Measurements from ENCODE around the gene CCDC141. TPM values are rescaled to one million over a fixed set of nuclear protein-coding genes. Genes with fewer than 3 reads are reported as not detected.

The CCDC141 gene
- total and polyA plus RNA-seq, 2 experiments from 2014 or later = 3.0 to 7.2 TPM

DNA sequence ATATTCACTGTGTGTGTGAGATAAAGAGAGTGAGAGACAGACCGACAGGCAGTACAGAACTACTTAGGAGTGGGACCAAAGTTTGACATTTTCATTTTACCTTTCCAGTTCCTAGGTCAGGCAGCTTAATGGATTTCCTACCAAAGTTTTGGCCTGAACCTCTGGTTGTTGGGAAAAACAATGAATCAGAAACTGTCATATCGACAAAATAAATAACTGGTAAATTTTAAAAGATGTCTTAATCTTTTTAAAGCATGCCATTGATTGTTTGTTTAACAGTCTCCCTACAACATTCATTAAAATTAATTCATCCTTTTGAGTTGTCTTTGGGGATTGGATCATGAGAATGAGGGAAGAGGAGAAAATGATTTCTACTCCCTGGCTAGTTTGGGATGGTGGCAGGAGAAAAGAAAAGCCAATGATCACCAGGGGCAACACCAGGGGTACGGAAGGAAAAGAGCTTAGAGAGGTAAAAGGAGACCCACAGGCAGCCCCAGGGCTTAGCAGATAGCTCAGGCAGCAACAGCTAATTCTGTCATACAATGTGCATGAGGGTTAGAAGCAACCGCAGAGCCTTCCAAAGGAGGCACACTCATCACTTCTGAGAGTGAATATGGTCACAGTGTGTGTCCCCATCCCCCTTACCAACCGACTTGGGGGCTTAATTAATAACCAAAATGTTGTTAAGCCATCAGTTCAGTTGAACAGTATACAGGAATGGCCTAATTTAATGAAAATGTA, 98.5 kb downstream of the CCDC141 start:
- WGBS (ENCODE audit: low lambda C conversion rate, missing lambda C conversion rate) = 90% methylated on average over 5 of the region's 5 CpGs
- no peak overlapping the region for H3K27ac ChIP-seq
- no peak overlapping the region for H3K4me2 ChIP-seq
- DNase-seq (ENCODE audit: low spot score) = no peak
- TF ChIP-seq, protein P1, sequence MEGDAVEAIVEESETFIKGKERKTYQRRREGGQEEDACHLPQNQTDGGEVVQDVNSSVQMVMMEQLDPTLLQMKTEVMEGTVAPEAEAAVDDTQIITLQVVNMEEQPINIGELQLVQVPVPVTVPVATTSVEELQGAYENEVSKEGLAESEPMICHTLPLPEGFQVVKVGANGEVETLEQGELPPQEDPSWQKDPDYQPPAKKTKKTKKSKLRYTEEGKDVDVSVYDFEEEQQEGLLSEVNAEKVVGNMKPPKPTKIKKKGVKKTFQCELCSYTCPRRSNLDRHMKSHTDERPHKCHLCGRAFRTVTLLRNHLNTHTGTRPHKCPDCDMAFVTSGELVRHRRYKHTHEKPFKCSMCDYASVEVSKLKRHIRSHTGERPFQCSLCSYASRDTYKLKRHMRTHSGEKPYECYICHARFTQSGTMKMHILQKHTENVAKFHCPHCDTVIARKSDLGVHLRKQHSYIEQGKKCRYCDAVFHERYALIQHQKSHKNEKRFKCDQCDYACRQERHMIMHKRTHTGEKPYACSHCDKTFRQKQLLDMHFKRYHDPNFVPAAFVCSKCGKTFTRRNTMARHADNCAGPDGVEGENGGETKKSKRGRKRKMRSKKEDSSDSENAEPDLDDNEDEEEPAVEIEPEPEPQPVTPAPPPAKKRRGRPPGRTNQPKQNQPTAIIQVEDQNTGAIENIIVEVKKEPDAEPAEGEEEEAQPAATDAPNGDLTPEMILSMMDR (IDR thresholded peaks at IDR 0.05; ENCODE audit: poor library complexity) = no peak
- TF ChIP-seq EZH2 (IDR thresholded peaks at IDR 0.05; ENCODE audit: borderline replicate concordance) = no peak
- no peak for TF ChIP-seq EZH2phosphoT487 (IDR thresholded peaks at IDR 0.05; ENCODE audit: low read depth, severe bottlenecking, unreplicated experiment)
- no peak overlapping the region for H3K4me3 ChIP-seq
- H3K9me2 ChIP-seq (replicated peaks; ENCODE audit: insufficient read depth) = no peaks in the 10 kb centered on the region
- H3K4me1 ChIP-seq (ENCODE audit: insufficient read depth) = no peaks in the 10 kb centered on the region
- no peaks in the 10 kb centered on the region for H3K9me3 ChIP-seq (ENCODE audit: low read depth)
- H3K27me3 ChIP-seq = no peaks in the 10 kb centered on the region
- H3K36me3 ChIP-seq (replicated peaks; ENCODE audit: insufficient read depth, low read depth) = no peaks in the 10 kb centered on the region
- H4K20me1 ChIP-seq (ENCODE audit: insufficient read depth, poor library complexity, severe bottlenecking) = no peaks in the 10 kb centered on the region
- H2AFZ ChIP-seq = no peak overlapping the region
- no peaks in the 10 kb centered on the region for H3K79me2 ChIP-seq

- WGBS (ENCODE audit: low lambda C conversion rate, missing lambda C conversion rate) = 85% methylated on average over 4 of the region's 4 CpGs
- no peaks in the 10 kb centered on the region for H3K79me2 ChIP-seq
- no peak overlapping the region for H3K4me3 ChIP-seq
- no peaks in the 10 kb centered on the region for H3K4me1 ChIP-seq (ENCODE audit: insufficient read depth)
- H4K20me1 ChIP-seq (ENCODE audit: insufficient read depth, poor library complexity, severe bottlenecking) = no peaks in the 10 kb centered on the region
- DNase-seq (ENCODE audit: low spot score) = no peak
- H3K36me3 ChIP-seq (replicated peaks; ENCODE audit: insufficient read depth, low read depth) = no peaks in the 10 kb centered on the region
- no peak for TF ChIP-seq EZH2phosphoT487 (IDR thresholded peaks at IDR 0.05; ENCODE audit: low read depth, severe bottlenecking, unreplicated experiment)
- TF ChIP-seq EZH2 (IDR thresholded peaks at IDR 0.05; ENCODE audit: borderline replicate concordance) = no peak
- TF ChIP-seq, protein P1 (IDR thresholded peaks at IDR 0.05; ENCODE audit: poor library complexity) = no peak
- H2AFZ ChIP-seq = no peak overlapping the region
- H3K9me2 ChIP-seq (replicated peaks; ENCODE audit: insufficient read depth) = no peaks in the 10 kb centered on the region
- H3K9me3 ChIP-seq (ENCODE audit: low read depth) = no peaks in the 10 kb centered on the region
- H3K27me3 ChIP-seq = no peaks in the 10 kb centered on the region
- no peak overlapping the region for H3K27ac ChIP-seq
- no peak overlapping the region for H3K4me2 ChIP-seq
Observed at GRCh38 chr2:178949584-178949983, 100.4 kb downstream of the CCDC141 start.

DNA sequence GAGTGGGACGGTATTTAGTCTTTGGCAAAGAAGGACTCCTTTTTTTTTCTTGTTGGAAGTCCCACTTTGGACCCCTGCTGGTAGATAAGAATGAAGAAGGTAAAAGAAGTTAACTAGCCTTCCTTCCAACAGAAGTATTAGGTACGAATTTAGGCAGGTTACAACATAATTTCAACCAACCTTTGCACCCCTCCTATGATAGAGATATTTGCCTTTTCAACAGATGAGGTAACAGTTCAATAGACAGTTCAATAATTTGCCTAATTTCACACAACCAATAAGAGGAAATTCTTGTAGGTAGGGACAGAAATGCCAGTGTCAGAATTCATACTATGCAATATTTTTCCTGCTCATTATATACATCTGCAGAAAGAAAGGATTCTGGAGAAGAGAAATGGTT, 100.8 kb downstream of the CCDC141 start:
- no peak for DNase-seq (ENCODE audit: low spot score)
- Histone ChIP-seq H2AFZ (no peak overlapping the region), H3K4me3 (no peak overlapping the region), H3K27ac (no peak overlapping the region), H3K36me3 (replicated peaks; ENCODE audit: insufficient read depth, low read depth) (no peaks in the 10 kb centered on the region), H3K4me2 (no peak overlapping the region), H3K4me1 (ENCODE audit: insufficient read depth) (no peaks in the 10 kb centered on the region), H3K79me2 (no peaks in the 10 kb centered on the region), H4K20me1 (ENCODE audit: insufficient read depth, poor library complexity, severe bottlenecking) (no peaks in the 10 kb centered on the region), H3K27me3 (no peaks in the 10 kb centered on the region), H3K9me2 (replicated peaks; ENCODE audit: insufficient read depth) (no peaks in the 10 kb centered on the region), H3K9me3 (ENCODE audit: low read depth) (no peaks in the 10 kb centered on the region)
- TF ChIP-seq, protein P1 (IDR thresholded peaks at IDR 0.05; ENCODE audit: poor library complexity) = no peak
- no peak for TF ChIP-seq EZH2phosphoT487 (IDR thresholded peaks at IDR 0.05; ENCODE audit: low read depth, severe bottlenecking, unreplicated experiment)
- no peak for TF ChIP-seq EZH2 (IDR thresholded peaks at IDR 0.05; ENCODE audit: borderline replicate concordance)
- WGBS (ENCODE audit: low lambda C conversion rate, missing lambda C conversion rate) = 81% methylated on average over 2 of the region's 2 CpGs

Data from hepatocyte (in vitro differentiated cells).